Measurements from ENCODE around the gene DCAF6. TPM values are rescaled to one million over a fixed set of nuclear protein-coding genes. Genes with fewer than 3 reads are reported as not detected.
A peak's percentile ranks its signal among the peaks of the same experiment; 100 is the strongest.
"Not testable (repeated sequence)": the region's sequence is repeated elsewhere in the genome, so short reads cannot be mapped to it uniquely, and the experiment has no call there.

DCAF6 gene, protein sequence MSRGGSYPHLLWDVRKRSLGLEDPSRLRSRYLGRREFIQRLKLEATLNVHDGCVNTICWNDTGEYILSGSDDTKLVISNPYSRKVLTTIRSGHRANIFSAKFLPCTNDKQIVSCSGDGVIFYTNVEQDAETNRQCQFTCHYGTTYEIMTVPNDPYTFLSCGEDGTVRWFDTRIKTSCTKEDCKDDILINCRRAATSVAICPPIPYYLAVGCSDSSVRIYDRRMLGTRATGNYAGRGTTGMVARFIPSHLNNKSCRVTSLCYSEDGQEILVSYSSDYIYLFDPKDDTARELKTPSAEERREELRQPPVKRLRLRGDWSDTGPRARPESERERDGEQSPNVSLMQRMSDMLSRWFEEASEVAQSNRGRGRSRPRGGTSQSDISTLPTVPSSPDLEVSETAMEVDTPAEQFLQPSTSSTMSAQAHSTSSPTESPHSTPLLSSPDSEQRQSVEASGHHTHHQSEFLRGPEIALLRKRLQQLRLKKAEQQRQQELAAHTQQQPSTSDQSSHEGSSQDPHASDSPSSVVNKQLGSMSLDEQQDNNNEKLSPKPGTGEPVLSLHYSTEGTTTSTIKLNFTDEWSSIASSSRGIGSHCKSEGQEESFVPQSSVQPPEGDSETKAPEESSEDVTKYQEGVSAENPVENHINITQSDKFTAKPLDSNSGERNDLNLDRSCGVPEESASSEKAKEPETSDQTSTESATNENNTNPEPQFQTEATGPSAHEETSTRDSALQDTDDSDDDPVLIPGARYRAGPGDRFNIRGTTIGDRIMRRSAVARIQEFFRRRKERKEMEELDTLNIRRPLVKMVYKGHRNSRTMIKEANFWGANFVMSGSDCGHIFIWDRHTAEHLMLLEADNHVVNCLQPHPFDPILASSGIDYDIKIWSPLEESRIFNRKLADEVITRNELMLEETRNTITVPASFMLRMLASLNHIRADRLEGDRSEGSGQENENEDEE
- polyA plus RNA-seq: 10 to 100 TPM; 17.7 to 18.0 TPM

DNA sequence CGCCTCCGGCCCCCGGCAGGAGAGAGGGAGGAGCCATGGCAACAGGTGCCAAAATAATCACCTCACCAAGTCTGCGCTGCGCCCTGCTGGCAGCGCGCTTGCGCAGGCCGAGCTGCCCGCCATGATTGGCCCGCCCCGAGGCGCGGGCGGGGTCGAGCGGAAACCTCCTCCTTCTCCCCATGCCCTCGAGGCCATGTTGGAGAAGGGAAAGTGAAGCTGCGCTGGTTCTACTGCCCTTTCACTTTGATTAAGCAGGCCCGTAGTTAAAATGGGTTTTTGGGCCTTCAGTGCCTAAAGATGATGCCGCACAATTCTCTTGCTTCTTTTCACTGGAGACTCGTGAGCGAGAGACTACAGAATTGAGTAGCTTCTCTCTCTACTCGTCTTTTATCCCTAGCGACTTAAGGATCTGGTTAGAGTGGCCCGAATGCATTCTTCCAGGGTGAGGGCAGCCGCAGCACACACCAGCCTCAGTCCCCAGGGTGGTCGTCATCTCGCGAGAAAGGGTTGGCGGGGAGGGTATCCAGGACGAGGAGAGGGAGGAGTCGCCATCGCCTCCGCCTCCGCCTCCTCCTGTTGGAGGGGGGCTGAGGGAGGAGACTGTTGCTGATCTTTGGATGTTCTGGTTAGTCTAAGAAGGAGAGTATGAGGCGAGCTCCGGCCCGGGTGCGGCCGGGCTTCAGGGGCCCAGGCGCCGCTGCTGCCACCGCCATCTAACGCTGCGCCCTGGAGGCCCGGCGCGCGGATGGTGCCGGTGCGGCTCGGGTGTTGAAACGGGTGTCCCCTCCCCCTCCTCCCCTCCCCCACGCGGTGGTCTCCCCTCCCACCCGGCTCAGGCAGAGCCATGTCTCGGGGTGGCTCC lies at the start of gene DCAF6:
Gene DCAF6, plus strand, starts transcription at position 616 of the 862 bp plus-strand sequence. Its CDS starts 229 bp downstream, at position 845.
- H3K4me1 ChIP-seq (ENCODE audit: control insufficient read depth in 2 of 2, insufficient read depth in 2 of 2, low read length in 1 of 2): no peaks in the 10 kb centered on the region
- 0% methylated on average over 38 to 58 of the region's 58 CpGs for WGBS, 2 donors
- H3K27ac ChIP-seq (ENCODE audit: low read depth in 2 of 2, low read length in 1 of 2): peak within 1 kb of the TSS; percentile 96 to 98

DNA sequence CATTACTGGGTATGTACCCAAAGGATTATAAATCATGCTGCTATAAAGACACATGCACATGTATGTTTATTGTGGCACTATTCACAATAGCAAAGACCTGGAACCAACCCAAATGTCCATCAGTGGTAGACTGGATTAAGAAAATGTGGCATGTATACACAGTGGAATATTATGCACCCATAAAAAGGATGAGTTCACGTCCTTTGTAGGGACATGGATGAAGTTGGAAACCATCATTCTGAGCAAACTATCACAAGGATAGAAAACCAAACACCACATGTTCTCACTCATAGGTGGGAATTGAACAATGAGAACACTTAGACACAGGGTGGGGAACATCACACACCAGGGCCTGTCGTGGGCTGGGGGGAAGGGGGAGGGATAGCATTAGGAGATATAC lies 49.3 kb upstream of the DCAF6 start:
- WGBS, 2 donors: 84 to 89% methylated on average over 2 of the region's 2 CpGs

More for the DNA sequence above, at the start of gene DCAF6:
- H3K9me3 ChIP-seq (ENCODE audit: control insufficient read depth in 2 of 2, insufficient read depth in 1 of 2, low read depth in 1 of 2, low read length in 1 of 2): no peaks in the 10 kb centered on the region
- H3K4me3 ChIP-seq (ENCODE audit: low read depth in 1 of 2, low read length in 2 of 2): peak within 1 kb of the TSS; percentile 82 to 98
- H3K27me3 ChIP-seq (ENCODE audit: control insufficient read depth in 1 of 2, insufficient read depth in 2 of 2, low read length in 2 of 2): no peaks in the 10 kb centered on the region
- H3K36me3 ChIP-seq (ENCODE audit: control insufficient read depth in 2 of 2, insufficient read depth in 2 of 2, low read length in 1 of 2): no peaks in the 10 kb centered on the region

DNA sequence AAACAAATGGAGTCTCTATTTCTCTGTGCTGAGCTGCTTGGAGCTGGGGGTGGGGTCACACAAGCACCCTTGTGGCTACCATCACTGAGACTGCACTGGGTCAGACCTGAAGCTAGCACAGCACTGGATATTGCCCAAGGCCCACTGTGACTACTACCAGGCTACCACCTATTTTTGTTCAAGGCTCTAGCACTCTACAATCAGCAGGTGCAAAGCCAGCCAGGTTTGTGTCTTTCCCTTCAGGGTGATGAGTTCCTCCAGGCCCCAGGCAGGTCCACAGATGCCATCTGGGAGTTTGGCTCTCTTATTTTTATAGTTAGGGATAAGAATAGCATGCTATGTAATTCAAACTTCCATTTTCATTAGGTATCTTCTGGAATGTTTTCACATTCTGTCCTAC lies 46.1 kb upstream of the DCAF6 start:
- Histone ChIP-seq H3K4me1 (ENCODE audit: control insufficient read depth in 2 of 2, insufficient read depth in 2 of 2, low read length in 1 of 2) (no peaks in the 10 kb centered on the region), H3K36me3 (ENCODE audit: control insufficient read depth in 2 of 2, insufficient read depth in 2 of 2, low read length in 1 of 2) (no peaks in the 10 kb centered on the region), H3K4me3 (ENCODE audit: low read depth in 1 of 2, low read length in 2 of 2) (no peak overlapping the region), H3K27me3 (ENCODE audit: control insufficient read depth in 1 of 2, insufficient read depth in 2 of 2, low read length in 2 of 2) (no peaks in the 10 kb centered on the region), H3K9me3 (ENCODE audit: control insufficient read depth in 2 of 2, insufficient read depth in 1 of 2, low read depth in 1 of 2, low read length in 1 of 2) (no peaks in the 10 kb centered on the region), H3K27ac (ENCODE audit: low read depth in 2 of 2, low read length in 1 of 2) (no peak overlapping the region)

More for the DNA sequence above, 49.3 kb upstream of the DCAF6 start:
- not testable (repeated sequence) for H3K4me1 ChIP-seq (ENCODE audit: control insufficient read depth in 2 of 2, insufficient read depth in 2 of 2, low read length in 1 of 2); H3K27ac ChIP-seq (ENCODE audit: low read depth in 2 of 2, low read length in 1 of 2); H3K36me3 ChIP-seq (ENCODE audit: control insufficient read depth in 2 of 2, insufficient read depth in 2 of 2, low read length in 1 of 2); H3K4me3 ChIP-seq (ENCODE audit: low read depth in 1 of 2, low read length in 2 of 2); H3K9me3 ChIP-seq (ENCODE audit: control insufficient read depth in 2 of 2, insufficient read depth in 1 of 2, low read depth in 1 of 2, low read length in 1 of 2); H3K27me3 ChIP-seq (ENCODE audit: control insufficient read depth in 1 of 2, insufficient read depth in 2 of 2, low read length in 2 of 2)

DNA sequence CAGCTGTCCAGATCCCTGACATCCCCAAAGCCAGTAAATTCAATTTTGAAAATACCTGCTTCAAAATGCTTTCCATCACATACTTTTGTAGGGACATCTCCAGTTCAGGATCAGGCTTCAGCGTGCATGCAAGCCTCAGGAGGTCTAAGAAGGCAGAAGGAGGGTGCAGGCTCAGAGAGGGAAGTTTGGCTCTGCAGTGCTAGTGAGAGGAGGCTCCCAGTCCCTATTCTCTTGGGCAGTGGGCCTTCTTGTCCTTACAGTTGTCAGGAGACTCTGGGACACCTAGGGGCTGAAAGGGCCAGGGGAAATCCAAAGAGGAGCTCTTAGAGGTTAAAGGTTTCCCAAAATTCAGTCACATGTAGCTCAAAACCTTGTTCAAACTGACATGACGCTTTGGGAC lies 42.7 kb upstream of the DCAF6 start:
- no peaks in the 10 kb centered on the region for H3K27me3 ChIP-seq (ENCODE audit: control insufficient read depth in 1 of 2, insufficient read depth in 2 of 2, low read length in 2 of 2)
- no peaks in the 10 kb centered on the region for H3K4me1 ChIP-seq (ENCODE audit: control insufficient read depth in 2 of 2, insufficient read depth in 2 of 2, low read length in 1 of 2)
- 79 to 82% methylated on average over 2 of the region's 2 CpGs for WGBS, 2 donors
- no peaks in the 10 kb centered on the region for H3K36me3 ChIP-seq (ENCODE audit: control insufficient read depth in 2 of 2, insufficient read depth in 2 of 2, low read length in 1 of 2)
- H3K27ac ChIP-seq (ENCODE audit: low read depth in 2 of 2, low read length in 1 of 2): no peak overlapping the region
- no peak overlapping the region for H3K4me3 ChIP-seq (ENCODE audit: low read depth in 1 of 2, low read length in 2 of 2)
- no peaks in the 10 kb centered on the region for H3K9me3 ChIP-seq (ENCODE audit: control insufficient read depth in 2 of 2, insufficient read depth in 1 of 2, low read depth in 1 of 2, low read length in 1 of 2)

DNA sequence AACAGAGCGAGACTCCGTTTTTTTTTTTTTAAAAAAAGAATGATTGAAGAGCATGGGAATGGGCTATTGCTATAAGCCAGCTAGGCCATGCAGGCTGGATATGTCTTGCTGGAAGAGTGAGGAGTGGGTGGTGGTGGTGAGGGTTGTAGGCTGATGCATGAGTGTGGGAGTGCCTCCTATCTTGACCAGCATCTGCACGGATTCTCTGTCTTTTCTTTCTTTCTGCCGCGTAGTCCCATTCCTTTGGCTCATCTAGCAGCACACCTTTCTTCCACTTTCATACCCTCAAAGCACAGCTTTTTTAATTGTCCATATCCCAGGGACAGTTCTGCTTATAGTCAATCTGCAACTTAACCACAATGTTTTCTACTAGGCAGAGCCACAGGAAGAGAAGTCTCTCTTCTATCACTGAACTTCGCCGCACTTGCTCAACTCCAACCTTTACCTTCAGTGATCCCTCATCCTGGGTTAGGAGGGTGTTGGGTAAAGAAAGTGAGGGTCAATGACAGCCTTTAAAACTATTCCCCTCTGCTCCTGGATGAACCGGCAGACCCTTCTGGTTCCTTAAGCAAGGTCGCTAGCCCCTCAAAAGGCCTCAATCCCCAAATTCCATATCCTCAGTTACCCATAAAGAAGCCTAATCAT lies 37.8 kb upstream of the DCAF6 start:
- Histone ChIP-seq H3K27me3 (ENCODE audit: control insufficient read depth in 1 of 2, insufficient read depth in 2 of 2, low read length in 2 of 2) (no peaks in the 10 kb centered on the region), H3K27ac (ENCODE audit: low read depth in 2 of 2, low read length in 1 of 2) (no peak overlapping the region), H3K36me3 (ENCODE audit: control insufficient read depth in 2 of 2, insufficient read depth in 2 of 2, low read length in 1 of 2) (no peaks in the 10 kb centered on the region), H3K4me3 (ENCODE audit: low read depth in 1 of 2, low read length in 2 of 2) (no peak overlapping the region), H3K9me3 (ENCODE audit: control insufficient read depth in 2 of 2, insufficient read depth in 1 of 2, low read depth in 1 of 2, low read length in 1 of 2) (no peaks in the 10 kb centered on the region), H3K4me1 (ENCODE audit: control insufficient read depth in 2 of 2, insufficient read depth in 2 of 2, low read length in 1 of 2) (peaks cover 0 to 3% of the 10 kb centered on the region in 2 donors)
- WGBS, 2 donors: 93% methylated on average over 9 of the region's 9 CpGs

DNA sequence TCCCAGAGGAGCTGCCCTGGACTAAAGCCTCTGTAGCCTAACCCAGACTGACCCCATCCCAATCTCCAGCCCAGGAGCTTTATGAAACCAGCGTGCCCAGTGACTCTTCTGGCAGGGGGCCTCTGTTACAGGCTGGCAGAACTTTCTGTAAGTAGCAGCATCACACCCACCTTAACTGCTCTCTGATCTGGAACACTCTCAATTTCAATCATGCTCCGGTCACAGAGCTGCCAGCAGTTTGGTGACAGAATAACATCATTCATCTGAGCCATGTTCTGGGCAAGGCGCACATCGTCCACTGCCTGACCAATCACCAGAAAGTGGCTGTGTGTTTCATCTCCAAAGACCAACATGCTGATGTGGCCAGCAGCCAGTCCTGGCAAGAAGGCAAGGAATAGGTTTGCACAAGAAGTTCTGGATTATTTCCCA lies 37.2 kb upstream of the DCAF6 start:
- Histone ChIP-seq H3K4me3 (ENCODE audit: low read depth in 1 of 2, low read length in 2 of 2) (no peak overlapping the region), H3K27ac (ENCODE audit: low read depth in 2 of 2, low read length in 1 of 2) (no peak overlapping the region), H3K36me3 (ENCODE audit: control insufficient read depth in 2 of 2, insufficient read depth in 2 of 2, low read length in 1 of 2) (no peaks in the 10 kb centered on the region), H3K27me3 (ENCODE audit: control insufficient read depth in 1 of 2, insufficient read depth in 2 of 2, low read length in 2 of 2) (no peaks in the 10 kb centered on the region), H3K4me1 (ENCODE audit: control insufficient read depth in 2 of 2, insufficient read depth in 2 of 2, low read length in 1 of 2) (peaks cover 0 to 3% of the 10 kb centered on the region in 2 donors), H3K9me3 (ENCODE audit: control insufficient read depth in 2 of 2, insufficient read depth in 1 of 2, low read depth in 1 of 2, low read length in 1 of 2) (no peaks in the 10 kb centered on the region)
- WGBS, 2 donors: 40 to 45% methylated on average over 4 of the region's 4 CpGs

DNA sequence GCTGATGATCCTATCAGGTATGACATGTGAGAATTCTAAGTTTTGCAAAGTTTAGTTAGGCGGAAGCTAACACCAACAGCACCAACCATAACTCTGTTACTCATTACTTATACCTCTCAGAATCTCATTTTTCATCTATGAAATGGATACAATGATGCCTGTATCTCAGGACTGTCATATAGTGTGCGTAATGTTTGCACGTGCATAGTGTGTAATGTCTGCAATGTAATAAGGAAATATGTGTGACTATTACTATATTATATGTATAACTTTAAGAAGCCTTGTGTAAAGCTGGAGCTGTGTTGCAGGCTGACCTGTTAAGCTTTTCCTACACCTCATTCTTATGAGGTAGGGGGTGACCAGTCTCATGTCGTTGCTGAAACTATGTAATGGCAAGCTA lies 35.6 kb upstream of the DCAF6 start:
- Histone ChIP-seq H3K27ac (ENCODE audit: low read depth in 2 of 2, low read length in 1 of 2) (no peak overlapping the region), H3K27me3 (ENCODE audit: control insufficient read depth in 1 of 2, insufficient read depth in 2 of 2, low read length in 2 of 2) (no peaks in the 10 kb centered on the region), H3K4me3 (ENCODE audit: low read depth in 1 of 2, low read length in 2 of 2) (no peak overlapping the region), H3K36me3 (ENCODE audit: control insufficient read depth in 2 of 2, insufficient read depth in 2 of 2, low read length in 1 of 2) (no peaks in the 10 kb centered on the region), H3K9me3 (ENCODE audit: control insufficient read depth in 2 of 2, insufficient read depth in 1 of 2, low read depth in 1 of 2, low read length in 1 of 2) (no peaks in the 10 kb centered on the region), H3K4me1 (ENCODE audit: control insufficient read depth in 2 of 2, insufficient read depth in 2 of 2, low read length in 1 of 2) (peaks cover 2 to 3% of the 10 kb centered on the region in 2 donors)
- WGBS, 2 donors: 95 to 96% methylated on average over 4 of the region's 4 CpGs

DNA sequence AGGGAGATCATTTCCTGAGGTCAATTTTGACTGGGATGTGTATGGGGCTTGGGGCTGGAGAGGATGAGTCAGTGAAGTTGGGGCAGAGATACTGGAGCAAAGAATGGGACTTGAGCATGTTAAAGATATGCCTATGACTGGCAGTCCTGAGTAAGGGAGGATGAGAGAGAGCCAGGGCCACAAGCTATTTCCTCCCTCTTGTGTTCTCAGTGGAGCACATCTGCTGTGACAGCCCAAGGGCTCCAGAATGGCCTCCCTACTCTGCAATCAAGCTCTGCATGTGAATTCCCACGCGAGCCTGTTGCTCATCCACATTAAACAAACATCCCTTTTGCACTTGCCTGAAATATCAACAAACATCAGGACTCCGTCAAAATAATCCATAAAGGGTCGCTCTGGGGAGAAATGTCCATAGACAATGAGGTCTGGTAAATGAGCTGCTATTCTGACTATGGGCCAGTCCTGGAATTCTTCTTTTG lies 31.8 kb upstream of the DCAF6 start:
- WGBS, 2 donors: 69 to 75% methylated on average over 4 of the region's 4 CpGs
- Histone ChIP-seq H3K4me1 (ENCODE audit: control insufficient read depth in 2 of 2, insufficient read depth in 2 of 2, low read length in 1 of 2) (peaks cover 2 to 3% of the 10 kb centered on the region in 2 donors), H3K27me3 (ENCODE audit: control insufficient read depth in 1 of 2, insufficient read depth in 2 of 2, low read length in 2 of 2) (no peaks in the 10 kb centered on the region), H3K27ac (ENCODE audit: low read depth in 2 of 2, low read length in 1 of 2) (peak overlapping the region in 1 of 2 donors; percentile 4), H3K4me3 (ENCODE audit: low read depth in 1 of 2, low read length in 2 of 2) (no peak overlapping the region), H3K36me3 (ENCODE audit: control insufficient read depth in 2 of 2, insufficient read depth in 2 of 2, low read length in 1 of 2) (no peaks in the 10 kb centered on the region), H3K9me3 (ENCODE audit: control insufficient read depth in 2 of 2, insufficient read depth in 1 of 2, low read depth in 1 of 2, low read length in 1 of 2) (peaks cover 0 to 3% of the 10 kb centered on the region in 2 donors)
